ENCODE measurements around the gene ACY1. TPM values are rescaled to one million over a fixed set of nuclear protein-coding genes. Genes with fewer than 3 reads are reported as not detected.

Gene ACY1
- total RNA-seq, 1 experiment from 2014 or later = 103 TPM

GRCh38 chr3:51997935-51998596, 14.7 kb downstream of the ACY1 start:
- no peak for DNase-seq (ENCODE audit: low spot score)
- in situ Hi-C loops (cut with HindIII; ENCODE audit: low sequenced_read_pairs) = no loop called here

GRCh38 chr3:51998774-51999173, 15.4 kb downstream of the ACY1 start:
- in situ Hi-C loops (cut with HindIII; ENCODE audit: low sequenced_read_pairs) = no loop called here
- DNase-seq (ENCODE audit: low spot score) = no peak

GRCh38 chr3:51999846-52000245, 16.5 kb downstream of the ACY1 start:
- no peak for DNase-seq (ENCODE audit: low spot score)
- in situ Hi-C loops (cut with HindIII; ENCODE audit: low sequenced_read_pairs) = no loop called here

GRCh38 chr3:52001443-52001974, 18.2 kb downstream of the ACY1 start:
- DNase-seq (ENCODE audit: low spot score) = peak; percentile 88
- in situ Hi-C loops (cut with HindIII; ENCODE audit: low sequenced_read_pairs) = no loop called here

GRCh38 chr3:52002748-52003147, 19.4 kb downstream of the ACY1 start:
- no peak for DNase-seq (ENCODE audit: low spot score)
- in situ Hi-C loops (cut with HindIII; ENCODE audit: low sequenced_read_pairs) = no loop called here

- in situ Hi-C loops (cut with HindIII; ENCODE audit: low sequenced_read_pairs) = no loop called here
- DNase-seq (ENCODE audit: low spot score) = no peak
These were observed 20.9 kb downstream of the ACY1 start for GRCh38 chr3:52004163-52004787.

- in situ Hi-C loops (cut with HindIII; ENCODE audit: low sequenced_read_pairs) = no loop called here
- DNase-seq (ENCODE audit: low spot score) = no peak
These were observed 21.6 kb downstream of the ACY1 start for GRCh38 chr3:52004906-52005395.

- in situ Hi-C loops (cut with HindIII; ENCODE audit: low sequenced_read_pairs) = no loop called here
- no peak for DNase-seq (ENCODE audit: low spot score)
These were observed 22.2 kb downstream of the ACY1 start for GRCh38 chr3:52005571-52005986.

- DNase-seq (ENCODE audit: low spot score) = no peak
- in situ Hi-C loops (cut with HindIII; ENCODE audit: low sequenced_read_pairs) = no loop called here
These were observed 22.9 kb downstream of the ACY1 start for GRCh38 chr3:52006017-52006819.

GRCh38 chr3:52006820-52007133, 23.4 kb downstream of the ACY1 start:
- no peak for DNase-seq (ENCODE audit: low spot score)
- in situ Hi-C loops (cut with HindIII; ENCODE audit: low sequenced_read_pairs) = no loop called here

GRCh38 chr3:52007291-52007690, 24.0 kb downstream of the ACY1 start:
- no peak for DNase-seq (ENCODE audit: low spot score)

GRCh38 chr3:52010431-52010830, 27.1 kb downstream of the ACY1 start:
- in situ Hi-C loops (cut with HindIII; ENCODE audit: low sequenced_read_pairs) = no loop called here
- no peak for DNase-seq (ENCODE audit: low spot score)

More at GRCh38 chr3:52007291-52007690, 24.0 kb downstream of the ACY1 start:
- in situ Hi-C loops (cut with HindIII; ENCODE audit: low sequenced_read_pairs) = no loop called here

- in situ Hi-C loops (cut with HindIII; ENCODE audit: low sequenced_read_pairs) = no loop called here
- DNase-seq (ENCODE audit: low spot score) = no peak
These were observed 29.4 kb downstream of the ACY1 start for GRCh38 chr3:52012699-52013098.

GRCh38 chr3:52013802-52014598, 30.7 kb downstream of the ACY1 start:
- in situ Hi-C loops (cut with HindIII; ENCODE audit: low sequenced_read_pairs) = no loop called here
- no peak for DNase-seq (ENCODE audit: low spot score)

GRCh38 chr3:52014613-52015012, 31.3 kb downstream of the ACY1 start:
- in situ Hi-C loops (cut with HindIII; ENCODE audit: low sequenced_read_pairs) = no loop called here
- DNase-seq (ENCODE audit: low spot score) = no peak

- in situ Hi-C loops (cut with HindIII; ENCODE audit: low sequenced_read_pairs) = no loop called here
- DNase-seq (ENCODE audit: low spot score) = peak; percentile 83
These were observed 32.3 kb downstream of the ACY1 start for GRCh38 chr3:52015438-52016228.

- in situ Hi-C loops (cut with HindIII; ENCODE audit: low sequenced_read_pairs) = no loop called here
- DNase-seq (ENCODE audit: low spot score) = peak; percentile 74
These were observed 34.3 kb downstream of the ACY1 start for GRCh38 chr3:52017586-52017985.

GRCh38 chr3:52018319-52019000, 35.1 kb downstream of the ACY1 start:
- DNase-seq (ENCODE audit: low spot score) = no peak
- in situ Hi-C loops (cut with HindIII; ENCODE audit: low sequenced_read_pairs) = no loop called here

Measured in G401 (cell line).